H9 (cell line): ENCODE measurements around the gene WFIKKN1. TPM values are rescaled to one million over a fixed set of nuclear protein-coding genes. Genes with fewer than 3 reads are reported as not detected.

Source experiments
- DNase-seq: peaks from one replicate; pipeline ENCODE4 v3.0.0-alpha.2; 2017
- H2AFZ ChIP-seq: one replicate; pipeline ENCODE4 v1.6.1; 2013; ENCODE audit warnings: mild to moderate bottlenecking, low read length, control low read depth, moderate library complexity
- H2AK5ac ChIP-seq: 2 replicates; pipeline ENCODE4 v1.6.1; 2013; ENCODE audit warnings: low read length, control low read depth, mixed read lengths; ENCODE audit not compliant: insufficient read length
- H2BK120ac ChIP-seq: one replicate; pipeline ENCODE4 v1.6.1; 2013; ENCODE audit warnings: low read depth, mild to moderate bottlenecking, low read length, control low read depth, inconsistent platforms; ENCODE audit not compliant: poor library complexity, severe bottlenecking
- H2BK12ac ChIP-seq: 2 replicates; pipeline ENCODE4 v1.6.1; 2013; ENCODE audit warnings: low read length, control low read depth, mixed read lengths, low read depth; ENCODE audit not compliant: insufficient read length
- H2BK15ac ChIP-seq: 2 replicates; pipeline ENCODE4 v1.6.1; 2013; ENCODE audit warnings: low read depth, low read length, control low read depth
- H2BK20ac ChIP-seq: one replicate; pipeline ENCODE4 v1.6.1; 2013; ENCODE audit warnings: low read depth, mild to moderate bottlenecking, low read length, control low read depth, inconsistent platforms; ENCODE audit not compliant: poor library complexity, severe bottlenecking
- H2BK5ac ChIP-seq: 2 replicates; pipeline ENCODE4 v1.6.1; 2013; ENCODE audit warnings: low read length, control low read depth, mixed read lengths; ENCODE audit not compliant: insufficient read length
- H3K14ac ChIP-seq: 2 replicates; pipeline ENCODE4 v1.6.1; 2013; ENCODE audit warnings: low read length, control low read depth; ENCODE audit not compliant: insufficient read depth
- H3K18ac ChIP-seq: 2 replicates; pipeline ENCODE4 v1.6.1; 2013; ENCODE audit warnings: low read depth, mild to moderate bottlenecking, mixed read lengths, low read length, control low read depth; ENCODE audit not compliant: insufficient read length
- H3K23ac ChIP-seq: 2 replicates; pipeline ENCODE4 v1.6.1; 2013; ENCODE audit warnings: low read length, control low read depth, mixed read lengths, low read depth; ENCODE audit not compliant: insufficient read length
- H3K23me2 ChIP-seq: 2 replicates; pipeline ENCODE4 v1.6.1; 2013; ENCODE audit warnings: low read depth, mild to moderate bottlenecking, mixed read lengths, low read length, control low read depth; ENCODE audit not compliant: insufficient read length, poor library complexity, severe bottlenecking
- H3K27ac ChIP-seq: 2 replicates; pipeline ENCODE4 v1.5.1; 2013; ENCODE audit warnings: low read length, control low read depth, mixed read lengths, low read depth; ENCODE audit not compliant: insufficient read length
- H3K27me3 ChIP-seq: 2 replicates; pipeline ENCODE4 v1.6.1; 2013; ENCODE audit warnings: low read length, control low read depth, inconsistent platforms; ENCODE audit not compliant: insufficient read depth
- H3K4ac ChIP-seq: 2 replicates; pipeline ENCODE4 v1.6.1; 2013; ENCODE audit warnings: low read depth, mild to moderate bottlenecking, control low read depth, inconsistent platforms, low read length, moderate library complexity
- H3K4me1 ChIP-seq: 2 replicates; pipeline ENCODE4 v1.6.1; 2013; ENCODE audit warnings: low read length, control low read depth, inconsistent platforms; ENCODE audit not compliant: insufficient read depth
- H3K4me2 ChIP-seq: 2 replicates; pipeline ENCODE4 v1.6.1; 2013; ENCODE audit warnings: low read length, control low read depth, mixed read lengths; ENCODE audit not compliant: insufficient read length, insufficient read depth
- H3K56ac ChIP-seq: 2 replicates; pipeline ENCODE4 v1.6.1; 2013; ENCODE audit warnings: low read depth, mild to moderate bottlenecking, mixed read lengths, low read length, control low read depth; ENCODE audit not compliant: insufficient read length
- H3K79me1 ChIP-seq: 2 replicates; pipeline ENCODE4 v1.6.1; 2013; ENCODE audit warnings: low read depth, mild to moderate bottlenecking, moderate library complexity, low read length, control low read depth, inconsistent platforms; ENCODE audit not compliant: insufficient read depth, poor library complexity, severe bottlenecking
- H3K79me2 ChIP-seq: 2 replicates; pipeline ENCODE4 v1.6.1; 2013; ENCODE audit warnings: low read length, control low read depth, inconsistent platforms; ENCODE audit not compliant: insufficient read depth
- H3K9ac ChIP-seq: 2 replicates; pipeline ENCODE4 v1.6.1; 2013; ENCODE audit warnings: low read length, control low read depth, mixed read lengths; ENCODE audit not compliant: insufficient read length; ENCODE audit errors: extremely low read depth
- H3K9me3 ChIP-seq: one replicate; pipeline ENCODE4 v1.6.1; 2013; ENCODE audit warnings: low read depth, low read length, inconsistent platforms; ENCODE audit not compliant: control insufficient read depth
- H3T11ph ChIP-seq: one replicate; pipeline ENCODE4 v1.6.1; 2013; ENCODE audit warnings: mild to moderate bottlenecking, low read length, control low read depth, inconsistent platforms
- H4K20me1 ChIP-seq: one replicate; pipeline ENCODE4 v1.6.1; 2013; ENCODE audit not compliant: control insufficient read depth, insufficient read length, insufficient read depth
- H4K5ac ChIP-seq: 2 replicates; pipeline ENCODE4 v1.6.1; 2013; ENCODE audit warnings: low read depth, mild to moderate bottlenecking, mixed read lengths, low read length, control low read depth; ENCODE audit not compliant: insufficient read length
- H4K8ac ChIP-seq: replicated peaks from 2 replicates; pipeline ENCODE4 v1.6.1; 2013; ENCODE audit warnings: low read length, control low read depth, mixed read lengths, low read depth; ENCODE audit not compliant: insufficient read length
- H4K91ac ChIP-seq: 2 replicates; pipeline ENCODE4 v1.6.1; 2013; ENCODE audit warnings: low read depth, mild to moderate bottlenecking, moderate library complexity, mixed read lengths, low read length, control low read depth; ENCODE audit not compliant: insufficient read length
- H3K27ac Mint-ChIP-seq, 3 experiments: 2 replicates in 2 of 3; 3 replicates in 1 of 3; pipeline ENCODE4 v1.8.0; 2020 to 2021; ENCODE audit warnings: mixed read lengths in 3 of 3, mild to moderate bottlenecking in 1 of 3, moderate library complexity in 1 of 3
- H3K27me3 Mint-ChIP-seq: 2 replicates; pipeline ENCODE4 v1.8.0; 2021; ENCODE audit warnings: low read depth, mild to moderate bottlenecking, moderate library complexity, mixed read lengths
- H3K36me3 Mint-ChIP-seq, 3 experiments: 2 replicates in 2 of 3; 3 replicates in 1 of 3; pipeline ENCODE4 v1.8.0; 2020 to 2021; ENCODE audit warnings: low read depth in 3 of 3, mixed read lengths in 3 of 3; ENCODE audit not compliant: insufficient read depth in 1 of 3
- H3K4me1 Mint-ChIP-seq, 2 experiments: 2 replicates each; pipeline ENCODE4 v1.8.0; 2020; ENCODE audit warnings: mixed read lengths in 2 of 2
- H3K4me3 Mint-ChIP-seq, 2 experiments: 2 replicates in 1 of 2; 3 replicates in 1 of 2; pipeline ENCODE4 v1.8.0; 2020 to 2021; ENCODE audit warnings: mild to moderate bottlenecking in 2 of 2, mixed read lengths in 2 of 2, moderate library complexity in 1 of 2
- H3K9me3 Mint-ChIP-seq, 2 experiments: 2 replicates in 1 of 2; 3 replicates in 1 of 2; pipeline ENCODE4 v1.8.0; 2020; ENCODE audit warnings: mild to moderate bottlenecking in 2 of 2, mixed read lengths in 2 of 2, moderate library complexity in 1 of 2
- WGBS: extraction: QIAGEN DNeasy Blood & Tissue Kit; methylation state at CpG from one replicate; pipeline ENCODE4 v1.1.7; 2013; ENCODE audit warnings: missing lambda C conversion rate, low lambda C conversion rate, mixed read lengths; ENCODE audit not compliant: insufficient read length; ENCODE audit errors: extremely low coverage; 5-methylcytosine and 5-hydroxymethylcytosine counted together
- total RNA-seq: library from RNA; stranded (reverse); gene quantifications from 2 replicates; pipeline ENCODE4 v1.2.1, GENCODE V29; 2021
- TF ChIP-seq, protein P1 (sequence below): fragments of 200-600 bp; sonication (generic); conservative IDR thresholded peaks from 3 replicates; pipeline ENCODE4 v1.8.0; 2021; ENCODE audit warnings: antibody characterized with exemption, mild to moderate bottlenecking

Gene WFIKKN1
- total RNA-seq, 1 experiment from 2014 or later = 8.3 TPM

DNA sequence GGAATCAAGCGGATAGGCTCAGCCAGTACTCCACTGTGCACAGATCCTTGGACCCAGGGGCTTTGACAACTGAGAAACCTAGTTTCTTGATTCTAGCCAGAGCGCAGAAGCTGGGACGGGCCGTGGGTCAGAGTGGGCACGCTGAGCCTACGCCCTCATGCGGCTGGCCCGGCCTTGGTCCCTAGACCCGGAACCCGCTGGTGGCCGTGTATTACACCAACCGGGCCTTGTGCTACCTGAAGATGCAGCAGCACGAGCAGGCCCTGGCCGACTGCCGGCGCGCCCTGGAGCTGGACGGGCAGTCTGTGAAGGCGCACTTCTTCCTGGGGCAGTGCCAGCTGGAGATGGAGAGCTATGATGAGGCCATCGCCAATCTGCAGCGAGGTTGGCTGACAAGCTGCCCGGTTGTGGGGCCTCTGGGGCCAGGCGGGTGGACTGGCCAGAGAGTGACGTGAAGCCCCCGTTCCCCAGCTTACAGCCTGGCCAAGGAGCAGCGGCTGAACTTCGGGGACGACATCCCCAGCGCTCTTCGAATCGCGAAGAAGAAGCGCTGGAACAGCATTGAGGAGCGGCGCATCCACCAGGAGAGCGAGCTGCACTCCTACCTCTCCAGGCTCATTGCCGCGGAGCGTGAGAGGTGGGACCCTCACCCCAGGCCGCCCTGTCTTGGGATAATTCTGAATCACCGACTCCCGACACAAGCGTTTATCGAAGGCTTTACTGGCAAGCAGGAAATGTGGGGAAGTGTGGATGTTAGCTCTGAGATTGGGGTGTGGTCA is 50.4 kb downstream of the WFIKKN1 start:
- no CpG with 5 or more reads among the region's 44 CpGs for WGBS
- no peak overlapping the region for H3K4ac ChIP-seq
- no peak overlapping the region for H2AFZ ChIP-seq
- no peak for DNase-seq
- no peak overlapping the region for H3K27ac ChIP-seq
- H3K79me2 ChIP-seq = peaks cover 2% of the 10 kb centered on the region; the same call in 1 of the 2 replicates
- H4K91ac ChIP-seq = no peak overlapping the region
- no peak overlapping the region for H2BK5ac ChIP-seq
- no peak overlapping the region for H3K14ac ChIP-seq
- no peak overlapping the region for H2BK120ac ChIP-seq
- H3K27me3 ChIP-seq = no peaks in the 10 kb centered on the region
- H2BK15ac ChIP-seq = no peak overlapping the region
- no peaks in the 10 kb centered on the region for H4K20me1 ChIP-seq
- Mint-ChIP-seq H3K36me3 (peaks cover 14 to 33% (median 32%) of the 10 kb centered on the region in 3 experiments; a peak in 6 of 7 replicates), H3K9me3 (no peaks in the 10 kb centered on the region), H3K27ac (no peak overlapping the region), H3K4me1 (peaks cover 17 to 35% of the 10 kb centered on the region in 2 experiments), H3K27me3 (no peaks in the 10 kb centered on the region; the same call in 1 of the 2 replicates), H3K4me3 (peak overlapping the region; percentile 81 to 86)
- no peak overlapping the region for H4K8ac ChIP-seq
- H4K5ac ChIP-seq = no peak overlapping the region
- no peak overlapping the region for H2BK20ac ChIP-seq
- peak overlapping the region; percentile 14 for H3K9ac ChIP-seq
- H3T11ph ChIP-seq = no peak overlapping the region
- no peaks in the 10 kb centered on the region for H3K4me1 ChIP-seq
- peak overlapping the region; percentile 71 for H3K4me2 ChIP-seq
- no peak overlapping the region for H3K23ac ChIP-seq
- no peaks in the 10 kb centered on the region for H3K79me1 ChIP-seq
- no peak overlapping the region for H2AK5ac ChIP-seq
- H2BK12ac ChIP-seq = no peak overlapping the region
- H3K9me3 ChIP-seq = no peaks in the 10 kb centered on the region
- H3K23me2 ChIP-seq = peaks cover 11% of the 10 kb centered on the region
- no peak overlapping the region for H3K56ac ChIP-seq
- H3K18ac ChIP-seq = no peak overlapping the region
- TF ChIP-seq, protein P1, sequence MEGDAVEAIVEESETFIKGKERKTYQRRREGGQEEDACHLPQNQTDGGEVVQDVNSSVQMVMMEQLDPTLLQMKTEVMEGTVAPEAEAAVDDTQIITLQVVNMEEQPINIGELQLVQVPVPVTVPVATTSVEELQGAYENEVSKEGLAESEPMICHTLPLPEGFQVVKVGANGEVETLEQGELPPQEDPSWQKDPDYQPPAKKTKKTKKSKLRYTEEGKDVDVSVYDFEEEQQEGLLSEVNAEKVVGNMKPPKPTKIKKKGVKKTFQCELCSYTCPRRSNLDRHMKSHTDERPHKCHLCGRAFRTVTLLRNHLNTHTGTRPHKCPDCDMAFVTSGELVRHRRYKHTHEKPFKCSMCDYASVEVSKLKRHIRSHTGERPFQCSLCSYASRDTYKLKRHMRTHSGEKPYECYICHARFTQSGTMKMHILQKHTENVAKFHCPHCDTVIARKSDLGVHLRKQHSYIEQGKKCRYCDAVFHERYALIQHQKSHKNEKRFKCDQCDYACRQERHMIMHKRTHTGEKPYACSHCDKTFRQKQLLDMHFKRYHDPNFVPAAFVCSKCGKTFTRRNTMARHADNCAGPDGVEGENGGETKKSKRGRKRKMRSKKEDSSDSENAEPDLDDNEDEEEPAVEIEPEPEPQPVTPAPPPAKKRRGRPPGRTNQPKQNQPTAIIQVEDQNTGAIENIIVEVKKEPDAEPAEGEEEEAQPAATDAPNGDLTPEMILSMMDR = 0 out of 3 replicates have a peak, but pooled peaks have one; percentile 16
